Stomach (tissue), 9 donors: ENCODE measurements around the gene GABRG3. TPM values are rescaled to one million over a fixed set of nuclear protein-coding genes. Genes with fewer than 3 reads are reported as not detected.

Source experiments
- DNase-seq, 2 donors: peaks; one replicate each; pipeline versions ENCODE4 v3.0.0 to v3.0.0-alpha.2; 2013 to 2019
- H3K27ac ChIP-seq, 5 donors: fragments of 200-600 bp in 4 of 5; sonication (generic) in 4 of 5; one replicate each; pipeline ENCODE4 v1.5.1; 2013 to 2019; ENCODE audit warnings: mild to moderate bottlenecking in 1 of 5, moderate library complexity in 1 of 5
- H3K27me3 ChIP-seq, 3 donors: fragments of 200-600 bp; sonication (generic); one replicate each; pipeline ENCODE4 v1.5.1; 2017 to 2019; ENCODE audit warnings: mixed run types in 1 of 3
- H3K36me3 ChIP-seq, 4 donors: fragments of 200-600 bp; sonication (generic); 1 replicate in 3 of 4; 2 replicates in 1 of 4; pipeline ENCODE4 v1.5.1; 2016 to 2019
- H3K4me1 ChIP-seq, 4 donors: fragments of 200-600 bp; sonication (generic); one replicate each; pipeline ENCODE4 v1.5.1; 2016 to 2019
- H3K4me3 ChIP-seq, 4 donors: fragments of 200-600 bp; sonication (generic) in 3 of 4; one replicate each; pipeline ENCODE4 v1.5.1; 2016 to 2019; ENCODE audit warnings: mild to moderate bottlenecking in 1 of 4
- H3K9me3 ChIP-seq, 4 donors: fragments of 200-600 bp; sonication (generic); one replicate each; pipeline ENCODE4 v1.5.1; 2016 to 2019
- EP300 ChIP-seq: sonication (generic); formaldehyde crosslinking; IDR thresholded peaks from one replicate; pipeline ENCODE4 v1.6.1; 2017; ENCODE audit warnings: antibody characterized with exemption
- POLR2A ChIP-seq, 4 donors: fragments of 450-650 bp; IDR thresholded peaks; one replicate each; pipeline ENCODE4 v1.6.1; 2016; ENCODE audit warnings: antibody characterized with exemption in 4 of 4, control low read depth in 2 of 4, mild to moderate bottlenecking in 1 of 4, moderate library complexity in 1 of 4
- POLR2AphosphoS5 ChIP-seq, 3 donors: sonication (generic); formaldehyde crosslinking; IDR thresholded peaks; one replicate each; pipeline ENCODE4 v1.6.1; 2016; ENCODE audit warnings: antibody characterized with exemption in 3 of 3
- WGBS, 5 donors: extraction: QIAGEN DNeasy Blood & Tissue Kit in 3 of 5; methylation state at CpG; one replicate each; pipeline versions ENCODE4 v1.1.5 to v1.1.7; 2013 to 2018; 5-methylcytosine and 5-hydroxymethylcytosine counted together
- intact Hi-C: fragments of 100-400 bp; cut with DNase I; formaldehyde crosslinking; loops from one replicate; pipeline ENCODE4 v1.15.1; 2023; ENCODE audit warnings: low total_unique reads
- polyA plus RNA-seq, 3 donors: library from polyadenylated mRNA; stranded (reverse); fragments of 200-250 nt; gene quantifications; one replicate each; pipeline ENCODE4 v1.2.3, GENCODE V29; 2013
- total RNA-seq, 5 donors: library from RNA; depleted of rRNA; stranded (reverse); fragments of >200 nt; gene quantifications; one replicate each; pipeline versions ENCODE4 v1.1.0 to v1.2.3, GENCODE V29; 2014 to 2016
- TF ChIP-seq, protein P1 (sequence below), 7 experiments: fragments of 450-650 bp in 4 of 7; fragments of 200-600 bp in 3 of 7; sonication (generic) in 3 of 7; IDR thresholded peaks; one replicate each; pipeline ENCODE4 v1.5.1; 2016 to 2019; ENCODE audit warnings: antibody characterized with exemption in 7 of 7, control low read depth in 2 of 7, mild to moderate bottlenecking in 1 of 7
- donor health status: healthy with polysubstance abuse.
- donor health status: Bipolar disorder and iron deficiency.
- donor health status: healthy.

GABRG3 gene
- total and polyA plus RNA-seq, 8 donors = 0.37 to 1.5 TPM; not detected in 6

DNA sequence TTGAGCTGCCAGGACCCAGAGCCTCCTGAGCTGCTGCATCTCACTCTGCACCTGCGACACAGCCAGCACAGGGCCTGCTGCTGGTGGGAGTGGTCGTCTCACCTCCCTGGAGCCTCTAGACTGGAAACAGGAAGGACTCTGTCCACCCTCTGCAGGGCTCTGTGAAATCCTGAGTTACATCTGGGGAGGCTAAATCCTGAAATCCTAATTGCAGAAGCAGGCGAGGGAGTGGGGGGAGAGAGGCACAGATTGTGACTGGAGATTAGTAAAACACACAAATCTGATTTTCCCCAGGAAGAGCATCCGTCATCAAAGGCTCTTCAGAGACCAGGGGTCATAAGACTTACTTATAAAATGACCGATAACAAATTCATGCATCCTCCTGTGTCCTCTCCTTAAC is 31.6 kb upstream of the GABRG3 start:
- Histone ChIP-seq H3K27me3 (no peaks in the 10 kb centered on the region), H3K27ac (no peak overlapping the region), H3K4me3 (no peak overlapping the region), H3K4me1 (no peaks in the 10 kb centered on the region), H3K9me3 (no peaks in the 10 kb centered on the region), H3K36me3 (peaks cover 0 to 40% (median 0%) of the 10 kb centered on the region in 4 donors)
- WGBS, 5 donors = 58 to 78% (median 64%) methylated on average over 4 to 5 of the region's 5 CpGs
- no peak for DNase-seq
- TF ChIP-seq, protein P1, sequence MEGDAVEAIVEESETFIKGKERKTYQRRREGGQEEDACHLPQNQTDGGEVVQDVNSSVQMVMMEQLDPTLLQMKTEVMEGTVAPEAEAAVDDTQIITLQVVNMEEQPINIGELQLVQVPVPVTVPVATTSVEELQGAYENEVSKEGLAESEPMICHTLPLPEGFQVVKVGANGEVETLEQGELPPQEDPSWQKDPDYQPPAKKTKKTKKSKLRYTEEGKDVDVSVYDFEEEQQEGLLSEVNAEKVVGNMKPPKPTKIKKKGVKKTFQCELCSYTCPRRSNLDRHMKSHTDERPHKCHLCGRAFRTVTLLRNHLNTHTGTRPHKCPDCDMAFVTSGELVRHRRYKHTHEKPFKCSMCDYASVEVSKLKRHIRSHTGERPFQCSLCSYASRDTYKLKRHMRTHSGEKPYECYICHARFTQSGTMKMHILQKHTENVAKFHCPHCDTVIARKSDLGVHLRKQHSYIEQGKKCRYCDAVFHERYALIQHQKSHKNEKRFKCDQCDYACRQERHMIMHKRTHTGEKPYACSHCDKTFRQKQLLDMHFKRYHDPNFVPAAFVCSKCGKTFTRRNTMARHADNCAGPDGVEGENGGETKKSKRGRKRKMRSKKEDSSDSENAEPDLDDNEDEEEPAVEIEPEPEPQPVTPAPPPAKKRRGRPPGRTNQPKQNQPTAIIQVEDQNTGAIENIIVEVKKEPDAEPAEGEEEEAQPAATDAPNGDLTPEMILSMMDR (IDR thresholded peaks at IDR 0.05) = no peak
- TF ChIP-seq POLR2AphosphoS5 (IDR thresholded peaks at IDR 0.05) (no peak), POLR2A (IDR thresholded peaks at IDR 0.05) (no peak), EP300 (no peak)
- intact Hi-C loops = no loop called here

DNA sequence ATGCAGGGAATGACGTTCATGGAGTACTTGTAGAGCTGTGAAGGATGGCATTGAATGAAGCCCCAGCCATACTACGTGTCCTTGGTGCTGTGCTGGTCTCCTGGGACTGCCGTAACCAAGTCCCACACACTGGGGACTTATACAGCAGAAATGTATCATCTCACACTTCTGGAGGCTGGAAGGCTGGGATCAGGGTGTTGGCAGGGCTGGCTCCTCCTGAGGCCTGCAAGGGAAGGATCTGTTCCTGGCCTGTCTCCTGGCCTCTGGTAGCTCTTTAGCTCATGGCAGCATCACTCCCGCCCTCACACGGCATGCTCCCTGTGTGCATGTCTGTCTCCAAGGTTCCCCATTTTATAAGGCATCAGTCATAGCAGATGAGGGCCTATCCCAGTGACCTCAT is 29.5 kb upstream of the GABRG3 start:
- intact Hi-C loops = no loop called here
- 78 to 88% (median 84%) methylated on average over 5 of the region's 5 CpGs for WGBS, 5 donors
- no peaks in the 10 kb centered on the region for H3K4me1 ChIP-seq
- no peaks in the 10 kb centered on the region for H3K9me3 ChIP-seq
- TF ChIP-seq POLR2A (IDR thresholded peaks at IDR 0.05) (no peak), EP300 (no peak), POLR2AphosphoS5 (IDR thresholded peaks at IDR 0.05) (no peak)
- TF ChIP-seq, protein P1 (IDR thresholded peaks at IDR 0.05) = no peak
- H3K27me3 ChIP-seq = no peaks in the 10 kb centered on the region
- H3K27ac ChIP-seq = no peak overlapping the region
- H3K4me3 ChIP-seq = no peak overlapping the region
- DNase-seq = no peak
- H3K36me3 ChIP-seq = peaks cover 0 to 39% (median 0%) of the 10 kb centered on the region in 4 donors

DNA sequence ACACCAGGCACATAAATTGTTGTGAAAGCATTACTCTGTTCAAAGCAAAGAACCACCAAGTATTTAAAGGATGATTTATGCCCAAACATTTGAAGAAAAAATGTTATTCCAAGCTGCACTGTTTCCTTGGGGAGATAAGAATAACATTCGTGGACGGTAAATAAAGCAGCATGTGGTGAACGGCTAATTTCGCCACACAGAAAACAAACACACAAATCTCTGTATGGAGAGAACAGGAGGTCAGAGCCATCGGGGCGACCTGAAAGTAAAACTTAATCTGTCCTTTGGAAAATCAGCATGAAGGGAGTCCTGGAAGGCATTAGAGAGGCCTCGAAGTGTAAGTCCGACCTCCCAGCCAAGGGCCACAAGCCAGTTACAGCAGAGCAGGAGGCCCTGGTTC is 27.1 kb upstream of the GABRG3 start:
- WGBS, 5 donors = 35 to 60% (median 49%) methylated on average over 8 of the region's 8 CpGs
- no peak for DNase-seq
- Histone ChIP-seq H3K4me1 (no peaks in the 10 kb centered on the region), H3K36me3 (peaks cover 0 to 29% (median 0%) of the 10 kb centered on the region in 4 donors), H3K4me3 (no peak overlapping the region), H3K9me3 (no peaks in the 10 kb centered on the region), H3K27ac (no peak overlapping the region), H3K27me3 (no peaks in the 10 kb centered on the region)
- TF ChIP-seq, protein P1 (IDR thresholded peaks at IDR 0.05) = no peak
- TF ChIP-seq EP300 (no peak), POLR2AphosphoS5 (IDR thresholded peaks at IDR 0.05) (no peak)
- intact Hi-C loops = no loop called here

DNA sequence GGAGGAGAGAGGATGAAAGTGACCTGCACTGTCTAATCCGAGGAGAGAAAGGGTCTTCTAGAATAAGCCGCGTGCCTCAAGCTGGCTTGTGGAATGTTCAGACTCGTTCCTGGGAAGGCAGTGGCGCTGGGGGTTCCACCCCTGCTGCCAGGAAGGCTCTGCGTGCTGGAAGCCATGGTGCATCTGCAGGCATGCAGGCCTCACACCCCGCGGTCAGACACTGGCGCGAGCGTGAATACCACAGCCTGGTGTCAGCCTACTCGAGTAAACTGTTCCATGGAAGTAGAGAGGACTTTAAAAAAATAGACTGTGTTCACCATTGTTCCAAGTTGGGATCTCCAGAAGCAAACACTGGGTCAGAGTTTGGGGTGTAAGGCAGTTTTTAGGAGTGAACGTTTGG is 25.9 kb upstream of the GABRG3 start:
- Histone ChIP-seq H3K4me3 (no peak overlapping the region), H3K27me3 (no peaks in the 10 kb centered on the region), H3K4me1 (no peaks in the 10 kb centered on the region), H3K36me3 (peaks cover 0 to 18% (median 0%) of the 10 kb centered on the region in 4 donors), H3K27ac (no peak overlapping the region), H3K9me3 (no peaks in the 10 kb centered on the region)
- TF ChIP-seq, protein P1 (IDR thresholded peaks at IDR 0.05) = no peak
- TF ChIP-seq POLR2A (IDR thresholded peaks at IDR 0.05) (no peak), POLR2AphosphoS5 (IDR thresholded peaks at IDR 0.05) (no peak), EP300 (no peak)
- no peak for DNase-seq
- WGBS, 5 donors = 80 to 89% (median 82%) methylated on average over 13 of the region's 13 CpGs
- intact Hi-C loops = no loop called here
